IPS DF 4.7 (cell line): ENCODE measurements around the gene FNIP1.
"Not testable (repeated sequence)": the region's sequence is repeated elsewhere in the genome, so short reads cannot be mapped to it uniquely, and the experiment has no call there.

Experiments used
- DNase-seq: peaks from one replicate; pipeline ENCODE4 v3.0.0-alpha.2; 2013; ENCODE audit warnings: low spot score; ENCODE audit errors: extremely low read depth

FNIP1 gene

DNA sequence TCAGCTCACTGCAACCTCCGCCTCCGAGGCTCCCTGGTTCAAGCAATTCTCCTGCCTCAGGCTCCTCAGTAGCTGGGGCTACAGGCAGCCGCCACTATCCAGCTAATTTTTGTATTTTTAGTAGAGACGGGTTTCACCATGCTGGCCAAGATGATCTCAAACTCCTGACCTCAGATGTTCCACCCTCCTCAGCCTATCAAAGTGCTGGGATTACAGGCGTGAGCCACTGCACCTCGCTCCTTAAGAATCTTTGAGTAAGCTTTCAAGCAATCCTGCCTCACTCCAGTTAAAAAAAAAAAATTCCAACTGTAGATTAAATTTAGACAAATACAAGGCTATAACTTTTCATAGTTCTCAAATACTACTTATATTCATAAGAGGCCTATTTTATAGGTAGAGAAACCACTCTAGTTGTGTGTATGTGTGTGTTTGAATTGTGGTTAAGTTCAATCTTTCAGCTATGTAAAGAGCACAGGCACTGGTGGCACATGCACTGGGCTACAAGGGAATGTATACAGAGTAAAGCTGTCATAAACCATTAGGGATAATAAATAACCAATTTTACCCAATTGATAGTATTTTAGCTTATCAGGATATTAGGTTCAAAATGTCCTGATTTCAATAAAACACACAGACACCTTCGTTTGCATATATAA, 111.2 kb downstream of the FNIP1 start:
- DNase-seq: no peak

DNA sequence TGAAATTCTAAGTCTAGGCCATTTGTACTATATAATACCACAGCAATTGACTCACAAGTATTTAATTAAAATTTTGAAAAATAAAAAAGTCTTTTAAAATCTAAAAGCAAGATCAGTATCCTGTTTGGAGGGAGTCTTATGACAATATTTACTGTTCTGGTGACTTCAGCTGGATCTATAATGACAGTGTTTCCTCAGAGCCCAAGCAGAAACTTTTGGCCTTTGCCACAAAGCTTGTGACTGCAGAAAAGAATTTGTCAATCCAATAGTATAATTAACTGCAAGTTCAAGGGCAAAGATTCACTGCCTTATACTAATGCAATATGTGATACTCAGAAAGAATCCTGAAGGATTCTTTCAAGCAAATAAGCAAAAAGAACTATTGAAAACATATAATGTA, 112.2 kb downstream of the FNIP1 start:
- DNase-seq: no peak

DNA sequence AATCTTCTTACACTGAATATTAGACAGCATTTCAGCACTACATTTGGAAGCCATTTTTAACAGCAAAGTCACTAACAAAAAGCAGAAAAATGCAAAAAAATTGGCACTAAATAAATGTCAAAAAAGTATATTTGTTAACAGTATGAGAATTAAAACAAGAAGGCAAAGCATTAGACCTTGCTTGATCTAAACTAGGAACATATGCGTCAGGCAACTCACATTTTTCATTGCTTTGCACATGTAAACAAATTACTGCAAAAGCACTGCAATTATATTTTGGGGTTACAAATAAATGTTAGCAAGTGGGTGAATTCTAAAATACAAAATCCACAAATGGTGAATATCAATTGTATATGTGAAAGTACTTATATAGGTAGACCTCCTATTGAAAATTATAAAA, 112.8 kb downstream of the FNIP1 start:
- DNase-seq: no peak

DNA sequence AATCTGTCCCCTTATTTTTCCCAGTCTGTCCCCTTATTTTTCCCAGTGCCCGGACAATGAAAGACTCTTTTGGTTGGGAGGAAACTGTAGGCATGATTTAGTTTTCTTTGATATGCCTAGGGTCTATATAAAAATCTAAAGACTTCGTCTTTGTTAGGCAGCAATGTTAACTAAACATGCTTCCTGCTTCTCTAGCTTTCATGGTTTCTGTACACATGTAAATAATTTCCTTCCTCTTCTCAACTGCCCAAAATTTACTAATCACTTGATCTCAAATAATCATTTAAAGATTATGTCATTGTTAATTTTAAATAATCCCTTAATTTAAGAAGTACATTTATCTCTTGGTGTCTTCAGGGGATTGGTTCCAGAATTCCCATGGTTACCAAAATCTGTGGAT, 114.0 kb downstream of the FNIP1 start:
- no peak for DNase-seq

DNA sequence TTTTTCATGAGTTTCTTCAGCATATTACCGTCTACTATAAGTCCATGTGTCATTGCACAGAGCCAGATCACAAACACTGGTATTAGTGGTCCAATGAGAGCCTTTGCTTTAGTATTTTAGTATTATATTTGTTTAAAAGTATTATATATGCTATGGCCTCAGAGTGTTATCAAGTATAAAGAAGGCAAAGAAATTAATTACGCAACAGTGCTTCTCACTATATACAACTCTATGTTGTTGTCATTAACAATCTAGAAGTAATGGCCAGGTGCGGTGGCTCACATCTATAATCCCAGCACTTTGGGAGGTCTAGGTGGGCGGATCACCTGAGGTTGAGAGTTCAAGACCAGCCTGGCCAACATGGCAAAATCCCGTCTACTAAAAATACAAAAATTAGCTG, 114.6 kb downstream of the FNIP1 start:
- no peak for DNase-seq

DNA sequence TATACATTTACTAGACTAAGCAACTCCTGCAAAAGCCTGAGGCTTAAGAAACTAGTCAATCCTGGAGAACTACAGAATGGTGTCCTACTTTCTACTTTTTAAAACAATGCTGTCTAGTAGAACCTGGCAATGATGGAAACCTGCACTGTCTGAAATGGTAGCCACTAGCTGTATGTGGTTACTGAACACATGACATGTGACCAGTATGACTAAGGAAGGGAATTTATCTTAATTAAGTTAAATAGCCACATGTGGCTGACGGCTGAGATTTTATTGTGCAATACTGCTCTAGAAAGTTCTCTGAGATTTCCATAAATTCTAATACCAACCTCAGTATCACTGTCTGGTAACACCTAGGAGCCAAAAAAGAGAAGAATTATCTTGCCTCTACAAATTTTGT, 116.9 kb downstream of the FNIP1 start:
- no peak for DNase-seq

DNA sequence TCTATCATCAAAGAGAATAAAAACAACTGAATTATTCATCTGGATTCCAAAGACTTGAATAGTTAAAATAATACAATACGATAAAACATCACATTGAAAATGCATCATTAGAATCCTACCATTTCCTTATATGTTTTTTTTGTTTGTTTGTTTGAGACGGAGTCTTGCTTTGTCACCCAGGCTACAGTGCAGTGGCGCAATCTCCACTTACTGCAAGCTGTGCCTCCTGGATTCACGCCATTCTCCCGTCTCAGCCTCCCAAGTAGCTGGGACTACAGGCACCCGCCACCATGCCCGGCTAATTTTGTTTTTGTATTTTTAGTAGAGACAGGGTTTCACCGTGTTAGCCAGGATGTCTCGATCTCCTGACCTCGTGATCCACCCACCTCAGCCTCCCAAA, 118.5 kb downstream of the FNIP1 start:
- DNase-seq: not testable (repeated sequence)

DNA sequence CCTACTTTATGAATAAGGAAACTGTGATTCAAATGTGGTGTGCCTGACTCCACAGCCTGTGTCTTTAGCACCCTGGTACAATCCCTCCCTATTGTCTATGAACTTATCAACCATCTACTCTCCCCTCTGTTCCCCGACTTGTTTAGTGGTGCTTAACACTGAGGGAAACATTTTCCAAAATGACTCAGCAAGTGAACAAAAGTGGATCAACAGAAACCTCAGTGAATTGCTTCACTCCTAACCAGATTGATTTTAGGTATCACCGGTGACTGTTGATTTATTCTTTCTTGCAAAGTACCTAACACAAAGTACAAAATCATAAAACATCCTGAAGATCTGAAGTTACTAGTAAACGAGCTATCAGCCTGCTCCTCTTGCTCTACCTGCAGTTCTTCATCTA, 119.7 kb downstream of the FNIP1 start:
- DNase-seq: no peak

DNA sequence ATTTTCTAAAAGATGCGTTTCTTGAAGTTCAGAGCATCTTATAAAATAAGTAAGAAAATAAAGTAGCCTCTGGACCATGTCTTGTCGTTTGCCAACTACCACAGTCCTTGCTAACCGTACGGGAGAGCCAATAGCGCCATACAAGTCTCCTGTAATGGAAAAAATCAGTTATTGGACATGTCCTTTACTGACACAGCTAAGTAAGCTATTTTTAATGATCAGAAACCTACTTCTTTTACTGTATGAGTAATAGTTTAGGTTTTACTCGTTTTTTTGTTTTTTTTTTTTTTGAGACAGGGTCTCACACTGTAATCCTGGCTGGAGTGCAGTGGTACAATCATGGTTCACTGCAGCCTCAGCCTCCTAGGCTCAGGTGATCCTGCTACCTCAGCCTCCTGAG, 124.0 kb downstream of the FNIP1 start:
- DNase-seq: no peak

DNA sequence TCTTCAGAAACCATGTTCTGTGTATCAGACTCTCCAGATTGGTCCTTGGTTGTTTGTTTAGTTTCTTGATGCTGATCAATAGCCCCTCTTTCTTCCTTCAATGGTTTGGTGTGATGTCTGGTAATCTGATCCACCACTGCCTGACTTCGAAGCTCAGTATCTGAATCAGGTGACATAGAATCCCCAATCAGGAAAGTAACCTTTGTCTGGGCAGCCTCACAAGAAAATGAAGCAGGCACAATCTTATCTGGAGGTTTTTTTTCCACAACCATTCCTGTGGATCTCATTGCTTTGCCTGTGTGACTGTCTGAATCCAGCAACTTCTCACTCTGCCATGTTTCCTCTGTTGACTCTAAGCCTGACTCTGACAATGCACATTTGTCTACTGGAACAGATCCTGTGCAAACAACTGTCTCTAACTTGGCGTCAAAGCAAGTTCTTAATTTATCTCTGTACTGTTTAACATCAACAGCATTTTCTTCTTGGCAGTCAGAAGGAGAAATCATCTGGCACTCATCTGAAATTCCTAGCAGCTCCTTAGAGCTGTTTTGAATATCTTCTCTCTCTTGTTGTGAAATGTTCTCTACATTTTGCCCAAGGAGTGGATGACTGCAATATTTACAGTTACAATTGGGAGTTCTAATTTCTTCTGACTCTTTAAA, 124.7 kb downstream of the FNIP1 start:
- no peak for DNase-seq

DNA sequence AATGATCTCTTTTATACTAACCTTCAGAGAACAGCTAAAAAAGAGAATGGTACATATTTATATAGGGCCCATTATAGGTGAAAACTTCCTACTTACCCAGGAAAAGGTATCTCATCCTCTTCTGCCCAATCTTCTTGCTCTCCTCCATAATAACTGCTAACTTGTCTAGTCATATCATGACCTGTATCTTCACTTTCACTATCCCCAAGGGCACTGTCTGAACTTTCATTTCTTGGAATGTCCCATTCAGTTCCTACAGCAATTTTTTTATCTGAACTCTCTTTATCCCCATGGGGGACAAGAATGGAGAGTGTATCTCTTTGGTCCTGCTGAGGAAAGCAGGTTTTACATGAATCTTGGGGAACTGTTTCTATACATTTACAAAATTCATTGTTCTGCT, 125.4 kb downstream of the FNIP1 start:
- DNase-seq: no peak

DNA sequence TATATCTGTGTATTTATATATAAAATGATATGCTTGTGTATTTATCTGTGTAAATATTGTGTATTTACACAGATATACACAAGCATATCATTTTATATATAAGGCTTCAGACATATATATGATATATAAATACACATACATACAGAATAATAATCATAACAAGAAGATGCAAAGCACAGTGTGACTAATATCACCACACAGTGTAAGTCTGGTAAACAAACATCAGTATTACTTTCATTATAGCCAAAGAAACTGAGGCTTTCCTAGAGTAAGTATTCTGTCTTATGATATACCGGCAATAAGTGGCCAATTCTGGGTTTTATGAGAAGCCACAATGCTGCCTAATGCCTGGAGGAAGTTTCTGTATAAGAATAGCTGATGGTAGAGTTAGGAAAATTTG, 131.9 kb downstream of the FNIP1 start:
- no peak for DNase-seq

DNA sequence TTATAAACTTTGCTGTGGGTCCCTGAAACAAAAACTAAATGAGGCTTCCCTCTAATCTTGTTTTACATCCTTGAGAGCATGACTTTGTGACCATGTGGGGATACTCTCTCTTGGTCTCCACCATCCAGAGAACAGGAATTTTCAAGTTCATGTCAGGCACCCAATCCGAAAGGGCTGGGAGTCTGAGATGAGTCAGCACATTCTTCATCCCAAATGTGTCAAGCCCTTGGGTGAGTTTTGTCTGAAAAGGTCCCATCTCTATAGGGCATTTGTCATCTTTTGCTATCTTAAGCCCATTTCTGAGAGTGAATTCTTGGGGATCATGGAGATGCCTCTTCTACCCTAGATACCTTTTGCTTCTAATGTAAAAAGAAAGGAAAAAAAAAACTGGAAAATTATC, 134.9 kb downstream of the FNIP1 start:
- no peak for DNase-seq

DNA sequence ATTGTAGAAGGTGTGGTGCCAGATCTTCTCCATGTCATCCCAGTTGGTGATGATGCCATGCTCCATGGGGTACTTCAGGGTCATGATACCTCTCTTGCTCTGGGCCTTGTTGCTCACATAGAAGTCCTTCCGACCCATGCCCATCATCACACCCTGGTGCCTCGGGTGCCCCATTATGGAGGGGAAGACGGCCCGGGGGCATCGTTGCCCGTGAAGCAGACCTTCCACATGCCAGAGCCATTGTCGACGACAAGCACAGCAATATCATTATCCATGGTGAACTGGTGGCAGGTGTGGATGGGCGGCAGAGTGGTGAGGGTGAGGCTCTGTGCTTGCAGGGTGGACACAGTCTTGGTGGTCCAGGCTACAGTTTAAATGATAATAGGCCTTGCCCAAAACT, 137.0 kb downstream of the FNIP1 start:
- no peak for DNase-seq

DNA sequence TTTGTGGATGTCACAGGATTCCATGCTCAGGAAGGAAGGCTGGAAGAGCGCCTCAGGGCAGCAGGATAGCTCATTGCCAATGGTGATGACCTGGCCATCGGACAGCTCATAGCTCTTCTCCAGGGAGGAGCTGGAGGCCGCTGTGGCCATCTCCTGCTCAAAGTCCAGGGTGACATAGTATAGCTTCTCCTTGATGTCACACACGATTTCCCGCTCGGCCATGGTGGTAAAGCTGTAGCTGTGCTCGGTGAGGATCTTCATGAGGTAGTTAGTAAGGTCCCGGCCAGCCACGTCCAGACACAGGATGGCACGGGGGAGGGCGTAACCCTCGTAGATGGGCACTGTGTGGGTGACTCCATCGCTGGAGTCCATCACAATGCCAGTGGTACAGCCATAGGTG, 137.5 kb downstream of the FNIP1 start:
- no peak for DNase-seq

DNA sequence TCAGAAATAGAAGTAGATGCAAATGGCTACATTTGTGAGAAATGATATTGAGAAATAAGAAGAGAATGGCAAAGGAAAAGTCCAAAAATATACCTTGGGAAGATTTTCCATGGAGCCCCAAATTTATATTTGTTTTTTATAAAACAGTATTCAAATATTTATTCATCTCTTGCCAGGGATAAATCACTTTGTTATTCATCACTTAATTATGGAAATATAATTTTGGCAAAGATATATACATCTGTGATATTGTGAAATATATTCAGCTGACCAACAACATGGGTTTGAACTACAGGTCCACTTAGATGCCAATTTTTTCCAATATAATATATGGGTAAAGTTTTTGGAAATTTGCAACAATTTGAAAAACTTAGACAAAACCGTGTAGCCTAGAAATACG, 142.0 kb downstream of the FNIP1 start:
- no peak for DNase-seq

DNA sequence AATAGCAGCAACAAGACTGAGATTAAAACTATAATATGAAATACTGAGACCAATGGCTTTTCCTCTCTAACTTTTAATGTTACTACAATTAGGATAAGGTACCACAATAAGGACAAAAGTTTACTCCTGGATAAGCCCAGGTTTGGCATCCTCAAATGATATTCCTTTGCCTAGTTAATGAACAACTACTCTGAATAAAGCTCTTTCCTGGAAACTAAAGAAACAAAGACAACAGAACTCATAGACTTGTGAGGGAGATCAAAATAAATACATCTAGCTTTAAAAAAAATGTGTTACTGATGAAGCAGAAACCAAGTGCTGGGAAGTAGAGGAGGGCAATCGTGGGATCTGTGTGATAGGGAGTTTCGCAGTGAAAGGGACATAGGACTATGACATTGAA, 142.5 kb downstream of the FNIP1 start:
- no peak for DNase-seq

DNA sequence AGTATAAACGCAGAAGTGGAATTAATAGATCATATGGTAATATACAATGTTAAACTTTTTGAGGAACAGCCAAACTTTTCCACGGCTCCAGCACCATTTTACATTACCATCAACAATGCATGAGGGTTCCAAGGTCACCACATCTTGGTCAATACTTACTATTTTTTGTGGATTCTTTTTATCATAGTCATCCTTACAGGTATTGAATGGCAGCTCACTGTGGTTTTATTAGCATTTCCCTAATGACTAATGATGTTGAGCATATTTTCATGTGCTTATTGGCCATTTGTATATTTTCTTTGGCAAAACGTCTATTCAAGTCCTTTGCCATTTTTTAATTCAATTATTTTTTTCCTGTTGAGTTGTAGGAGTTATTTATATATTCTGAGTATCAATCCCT, 147.7 kb downstream of the FNIP1 start:
- DNase-seq: no peak

DNA sequence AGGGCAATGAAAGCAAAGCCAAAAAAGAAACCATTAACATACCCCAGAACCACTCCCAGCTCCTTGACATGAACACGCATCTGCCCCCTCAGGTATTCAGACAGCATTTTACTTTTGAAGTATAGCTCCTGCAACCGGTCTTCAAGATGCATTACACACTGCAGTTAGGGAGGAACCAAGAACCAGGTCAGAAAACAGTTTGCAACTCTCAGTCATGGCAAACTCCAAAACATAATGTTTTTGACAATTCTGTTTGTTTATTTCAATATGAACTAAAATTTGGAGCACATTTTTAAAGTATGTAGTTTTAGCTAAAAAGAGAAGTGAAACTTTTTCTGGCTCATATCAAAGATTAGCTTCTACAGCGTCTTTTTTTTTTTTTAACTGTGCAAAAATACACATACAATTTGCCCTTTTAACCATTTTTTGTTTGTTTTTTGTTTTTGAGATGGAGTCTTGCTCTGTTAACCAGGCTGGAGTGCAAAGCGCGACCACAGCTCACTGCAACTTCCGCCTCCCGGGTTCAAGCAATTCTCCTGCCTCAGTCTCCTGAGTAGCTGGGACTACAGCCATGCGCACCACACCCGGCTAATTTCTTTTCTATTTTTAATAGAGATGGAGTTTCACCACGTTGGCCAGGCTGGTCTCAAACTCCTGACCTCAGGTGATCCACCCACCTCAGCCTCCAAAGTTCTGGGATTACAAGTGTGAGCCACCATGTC, 149.6 kb downstream of the FNIP1 start:
- no peak for DNase-seq

DNA sequence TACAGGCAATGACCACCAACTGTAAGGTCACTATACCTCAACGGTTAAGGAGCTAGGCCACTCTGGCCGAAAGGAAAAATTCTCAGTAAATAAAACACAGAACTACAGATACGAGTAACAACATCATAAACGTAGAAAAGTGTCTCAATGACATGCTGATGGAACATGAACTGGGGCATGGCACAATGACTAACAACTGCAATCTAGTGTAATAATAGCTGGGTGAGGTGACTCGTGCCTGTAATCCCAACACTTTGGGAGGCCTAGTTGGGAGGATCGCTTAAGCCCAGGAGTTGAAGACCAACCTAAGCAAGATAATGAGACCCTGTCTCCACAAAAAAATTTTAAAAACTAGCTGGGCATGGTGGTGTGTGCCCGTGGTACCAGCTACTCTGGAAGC, 152.0 kb downstream of the FNIP1 start:
- no peak for DNase-seq

DNA sequence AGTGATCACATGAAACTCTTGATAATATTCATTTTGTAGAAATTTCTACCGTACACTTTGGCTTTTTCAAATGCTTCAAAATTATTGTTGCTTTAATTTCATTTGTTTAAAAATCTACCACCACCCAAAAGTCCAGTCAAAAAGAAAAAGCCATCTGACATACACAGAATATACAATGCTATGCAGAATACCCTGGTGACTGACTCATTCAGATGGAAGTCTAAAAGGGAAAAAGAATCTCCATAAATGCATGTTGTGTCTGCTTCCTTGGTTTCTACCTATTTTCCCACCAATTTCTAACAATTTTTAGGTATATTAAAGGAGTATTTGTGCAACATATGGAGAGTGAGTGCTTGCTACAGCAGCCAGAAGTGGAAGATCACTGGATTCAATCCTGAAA, 152.4 kb downstream of the FNIP1 start:
- DNase-seq: no peak

DNA sequence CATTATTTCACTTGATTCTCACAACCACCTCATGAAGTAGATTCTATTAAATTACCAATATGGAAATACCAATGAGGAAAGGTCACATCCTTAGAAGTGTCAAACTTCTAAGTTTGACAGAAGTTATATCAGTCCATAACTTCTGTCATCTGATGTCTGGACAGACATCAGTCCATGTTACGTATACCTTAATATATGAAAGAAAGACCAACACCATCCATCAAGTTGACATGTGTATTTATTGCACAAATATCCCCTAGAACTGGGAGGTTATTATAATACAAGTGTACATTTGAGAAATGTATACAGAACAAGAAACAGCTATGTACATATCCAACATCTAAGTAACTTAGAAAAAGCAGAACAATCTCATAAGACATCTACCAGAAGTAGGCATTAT, 155.3 kb downstream of the FNIP1 start:
- DNase-seq: no peak
